GM21723 (cell line): ENCODE results near the gene EDNRA.

Experiments used
- ATAC-seq: cut with Tn5 transposase; IDR thresholded peaks from one replicate; pipeline ENCODE4 v1.9.1; 2021; ENCODE audit warnings: mild to moderate bottlenecking, moderate library complexity; ENCODE audit not compliant: unreplicated experiment

Gene EDNRA

DNA sequence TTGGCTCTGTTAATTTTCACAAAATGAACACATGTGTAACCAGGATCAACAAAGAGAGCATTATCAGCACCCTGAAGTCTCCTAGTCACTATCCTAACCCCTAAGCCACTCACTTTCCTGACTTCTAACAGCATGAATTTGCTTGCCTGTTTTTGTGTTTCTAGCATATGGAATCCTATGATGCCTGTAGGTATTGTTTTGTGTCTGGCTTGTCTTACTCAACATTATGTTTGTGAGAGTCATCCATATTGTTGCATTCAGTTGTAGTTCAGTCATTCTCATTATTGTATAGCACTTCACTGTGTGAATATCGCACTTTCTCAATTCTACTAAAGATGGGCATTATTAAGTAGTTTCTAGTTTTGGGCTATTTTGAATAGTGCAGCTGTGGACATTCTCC lies 15.6 kb downstream of the EDNRA start:
- ATAC-seq: no peak

DNA sequence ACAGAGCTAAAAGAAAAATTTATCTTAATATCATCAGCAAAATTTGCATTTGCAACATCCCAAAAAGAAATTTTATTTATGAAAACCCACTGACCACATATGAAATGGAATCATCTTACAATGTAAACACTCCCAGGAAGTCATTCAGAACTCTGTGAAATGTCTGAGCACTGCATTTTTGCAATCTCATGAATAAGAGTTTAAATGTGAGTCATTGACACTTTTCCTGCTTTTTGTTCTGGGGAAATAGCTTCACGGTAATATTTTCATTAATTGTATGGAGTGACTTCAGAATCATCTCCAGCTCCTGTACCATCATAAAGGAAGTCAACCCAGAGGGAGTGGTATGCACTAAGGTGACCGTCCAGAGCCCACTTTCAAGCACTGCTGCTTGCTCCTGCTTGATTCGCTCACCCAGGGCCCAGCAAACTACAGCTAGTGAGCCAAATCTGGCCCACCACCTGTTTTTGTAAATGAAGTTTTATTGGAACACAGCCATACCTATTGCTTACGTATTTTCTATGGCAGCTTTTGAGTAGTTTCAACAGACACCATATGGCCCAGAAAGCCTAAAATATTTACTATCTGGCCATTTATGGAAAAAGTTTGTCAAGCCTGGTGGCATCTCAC lies 17.2 kb downstream of the EDNRA start:
- no peak for ATAC-seq

DNA sequence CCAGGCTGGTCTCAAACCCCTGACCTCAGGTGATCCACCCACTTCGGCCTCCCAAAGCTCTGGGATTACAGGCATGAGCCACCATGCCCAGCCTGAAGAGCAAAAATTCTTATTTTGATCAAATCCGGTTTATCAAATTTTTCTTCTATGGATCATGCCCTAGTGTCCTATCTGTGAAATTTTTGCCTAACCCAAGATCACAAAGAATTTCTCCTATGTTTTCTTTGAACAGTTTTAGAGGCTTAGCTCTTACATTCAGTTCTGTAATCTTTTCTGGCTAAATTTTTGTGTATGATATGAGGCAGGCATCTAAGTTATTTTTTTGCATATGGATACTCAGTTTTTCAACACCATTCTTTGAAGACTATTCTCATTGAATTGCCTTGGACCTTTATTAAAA lies 27.4 kb downstream of the EDNRA start:
- ATAC-seq: no peak

DNA sequence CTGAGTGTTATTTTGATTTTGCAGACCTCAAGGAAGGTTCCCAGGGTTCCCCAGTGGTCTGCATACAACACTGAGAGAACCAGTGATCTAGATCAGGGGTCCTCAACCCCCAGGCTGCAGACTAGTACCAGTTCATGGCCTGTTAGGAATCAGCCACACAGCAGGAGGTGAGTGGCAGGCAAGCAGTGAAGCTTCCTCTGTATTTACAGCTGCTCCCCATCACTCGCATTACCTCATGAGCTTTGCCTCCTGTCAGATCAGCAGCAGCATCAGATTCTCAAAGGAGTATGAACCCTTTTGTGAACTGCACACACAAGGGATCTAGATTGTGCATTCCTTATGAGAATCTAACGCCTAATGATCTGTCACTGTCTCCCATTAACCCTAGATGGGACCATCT lies 28.5 kb downstream of the EDNRA start:
- ATAC-seq: no peak

DNA sequence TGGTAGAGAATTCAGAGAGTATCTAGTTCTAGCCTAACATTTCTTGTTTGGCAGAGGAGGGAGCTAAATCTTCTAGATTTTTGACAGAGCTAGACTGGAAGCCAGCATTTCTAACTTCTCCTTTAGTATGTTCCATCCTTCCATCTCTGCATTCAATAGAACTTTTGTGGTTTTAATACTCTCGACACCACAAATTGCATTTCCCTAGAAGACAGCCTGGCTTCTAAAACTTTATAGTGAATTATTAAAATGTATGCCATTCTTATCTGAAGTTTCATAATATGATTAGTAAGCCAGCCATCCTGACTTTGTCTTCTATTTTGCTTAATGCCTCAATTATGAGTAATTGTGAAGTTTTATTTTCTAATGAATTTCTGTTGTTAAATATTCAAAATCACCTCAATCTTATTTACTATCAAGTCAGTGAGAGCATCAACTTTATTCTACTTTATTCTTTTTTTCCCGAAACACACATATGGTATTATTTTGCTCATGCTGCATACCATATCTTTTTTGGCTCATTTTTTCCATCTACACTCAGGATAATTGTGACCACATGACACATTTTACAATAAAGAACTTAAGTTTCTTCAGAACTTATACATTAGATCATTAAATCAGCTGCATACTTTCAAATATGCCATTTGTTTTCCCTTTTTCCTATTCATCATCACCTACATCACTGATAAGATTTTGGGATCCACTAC lies 30.2 kb downstream of the EDNRA start:
- ATAC-seq: no peak

DNA sequence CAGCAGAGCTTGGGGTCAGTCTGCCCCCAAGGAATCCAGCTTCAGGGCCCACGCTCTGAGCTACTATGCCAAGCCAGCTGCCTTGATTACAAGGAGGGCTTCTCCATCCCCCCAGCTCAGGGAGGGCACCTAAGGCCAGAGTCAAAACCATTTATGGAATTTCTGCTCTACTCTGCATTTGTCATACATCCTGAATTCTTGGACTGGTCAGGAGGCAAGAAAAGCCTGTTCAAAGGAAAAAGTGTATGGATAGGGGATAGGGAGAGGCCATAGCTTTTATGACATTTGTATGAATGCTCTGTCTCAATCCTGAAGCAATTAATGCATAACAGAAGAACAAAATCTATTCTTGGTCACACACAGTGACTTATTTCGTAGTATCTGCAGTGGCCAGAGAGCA lies 32.2 kb downstream of the EDNRA start:
- ATAC-seq: no peak

DNA sequence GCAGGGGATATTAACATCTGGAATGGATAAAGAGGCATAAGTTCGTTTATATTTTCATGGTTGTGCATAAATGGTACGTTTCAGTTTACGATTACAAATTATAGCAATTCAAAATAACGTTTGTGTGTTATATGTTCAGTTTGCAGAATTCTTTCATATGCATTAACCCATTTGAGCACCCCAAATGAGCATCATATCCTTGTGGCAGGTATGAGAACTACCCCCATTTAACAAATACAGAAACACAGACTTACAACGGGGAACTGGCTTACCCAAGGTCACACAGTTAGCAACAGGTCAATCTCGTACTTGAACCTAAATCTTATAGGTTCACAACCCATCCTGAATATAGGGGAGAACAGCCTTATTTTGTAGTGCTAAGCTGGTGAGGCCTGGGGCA lies 33.1 kb downstream of the EDNRA start:
- ATAC-seq: no peak

DNA sequence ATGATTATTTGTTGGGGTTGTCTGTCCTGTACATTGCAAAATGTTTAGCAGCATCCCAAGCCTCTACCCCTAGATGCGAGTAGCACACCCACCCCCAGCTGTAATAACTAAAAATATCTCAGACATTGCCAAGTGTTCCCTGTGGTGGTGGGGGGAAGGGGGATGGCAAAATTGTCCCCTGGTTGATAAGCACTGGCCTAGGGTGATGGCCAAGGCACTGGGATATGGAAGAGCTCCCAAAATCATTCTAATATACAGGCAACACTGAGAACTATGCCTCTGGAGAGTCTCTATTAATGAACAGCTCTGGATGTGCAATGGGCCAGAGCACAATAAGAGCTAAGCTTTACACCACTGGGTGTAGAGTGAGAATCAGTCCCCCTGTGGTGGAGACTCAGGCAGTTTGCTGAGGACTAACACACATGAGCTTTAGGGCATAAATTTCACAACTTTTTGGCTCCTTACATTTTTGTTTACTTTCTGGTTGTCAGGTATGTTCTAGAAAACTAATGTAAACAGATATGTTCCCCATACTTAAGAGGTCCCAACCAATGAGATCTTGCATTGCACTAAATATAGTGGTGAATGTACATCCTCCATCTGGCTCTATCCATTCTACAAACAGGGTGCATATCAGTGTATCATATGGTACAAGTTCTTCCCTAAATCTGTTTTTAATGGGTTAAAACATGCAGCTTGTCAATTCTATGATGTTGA lies 34.5 kb downstream of the EDNRA start:
- ATAC-seq: no peak

DNA sequence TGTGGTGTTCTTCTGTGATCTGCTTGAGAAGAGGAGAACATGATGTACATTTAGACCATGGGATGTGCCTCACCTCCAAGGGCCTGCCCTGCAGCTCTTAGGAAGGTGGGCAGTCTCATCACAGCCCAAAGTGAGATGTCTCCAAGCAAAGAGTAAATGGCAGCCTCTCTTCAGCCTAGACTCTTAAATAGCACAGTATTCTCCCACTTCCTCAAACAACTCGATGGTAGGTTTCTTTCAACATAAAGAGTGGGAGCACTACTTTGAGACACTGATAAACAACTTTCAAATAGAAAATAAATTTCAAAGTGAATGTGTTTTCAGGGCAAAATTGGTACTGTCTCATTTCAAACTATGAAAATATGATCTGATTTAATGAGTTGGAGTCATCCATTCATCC lies 35.2 kb downstream of the EDNRA start:
- no peak for ATAC-seq

DNA sequence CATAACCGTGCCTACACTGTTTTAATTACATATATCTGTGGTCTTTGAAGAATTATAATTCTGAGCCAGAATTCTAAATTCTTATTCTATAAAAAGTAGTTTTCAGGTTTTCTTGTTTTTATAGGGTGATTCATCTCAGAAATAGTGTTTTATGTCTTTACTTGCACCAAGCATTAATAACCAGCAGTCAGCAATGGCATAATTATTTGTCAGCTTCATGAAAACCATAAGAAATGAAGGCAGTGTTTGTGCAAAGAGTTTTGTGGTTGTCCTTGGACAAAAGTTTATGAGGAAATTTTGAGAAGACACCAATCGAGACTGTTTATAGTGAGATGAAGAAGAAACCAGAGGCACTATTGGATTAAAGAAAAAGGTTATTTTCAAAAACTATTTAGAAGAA lies 37.2 kb downstream of the EDNRA start:
- ATAC-seq: no peak

DNA sequence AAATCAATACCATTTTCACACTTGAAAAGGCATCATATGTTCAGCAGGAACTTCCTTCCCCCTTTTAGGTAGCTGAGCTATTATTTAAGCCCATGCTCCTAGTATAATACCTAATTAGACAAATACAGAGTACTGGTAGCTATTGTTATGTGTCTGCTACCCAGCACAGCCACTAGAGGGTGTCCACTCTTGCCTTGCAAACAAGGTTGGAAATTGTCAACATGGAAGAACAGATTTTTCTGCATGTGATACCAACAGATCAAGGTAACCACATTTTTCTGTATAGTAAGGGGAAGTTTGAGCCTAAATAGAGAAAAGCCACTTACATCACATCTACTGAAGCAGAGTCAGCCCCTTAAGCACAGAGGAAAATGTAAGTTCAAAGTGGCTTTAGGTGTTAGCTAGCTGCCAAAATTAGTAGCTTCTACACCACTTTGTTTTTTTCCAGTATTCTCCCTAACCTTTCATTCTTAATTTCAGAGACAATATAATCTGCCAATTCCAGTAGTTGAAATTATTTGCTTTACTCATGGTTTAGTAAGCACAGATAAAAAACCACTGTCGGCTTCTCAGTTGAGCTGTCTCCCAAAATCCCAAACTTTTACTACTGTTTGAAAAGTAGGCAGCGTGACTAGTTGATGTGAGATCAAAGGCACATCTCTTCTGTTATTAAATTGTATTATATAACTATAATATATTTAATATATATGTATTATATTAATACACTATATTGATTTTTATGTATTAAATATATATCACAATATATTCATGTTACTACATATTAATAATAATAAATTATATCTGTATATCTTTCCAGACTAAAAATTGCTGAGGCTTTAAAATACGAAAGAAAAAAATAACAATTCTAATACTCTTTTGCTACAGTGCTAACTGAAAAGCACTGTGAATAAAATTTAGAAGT lies 38.2 kb downstream of the EDNRA start:
- ATAC-seq: peak; percentile 89

DNA sequence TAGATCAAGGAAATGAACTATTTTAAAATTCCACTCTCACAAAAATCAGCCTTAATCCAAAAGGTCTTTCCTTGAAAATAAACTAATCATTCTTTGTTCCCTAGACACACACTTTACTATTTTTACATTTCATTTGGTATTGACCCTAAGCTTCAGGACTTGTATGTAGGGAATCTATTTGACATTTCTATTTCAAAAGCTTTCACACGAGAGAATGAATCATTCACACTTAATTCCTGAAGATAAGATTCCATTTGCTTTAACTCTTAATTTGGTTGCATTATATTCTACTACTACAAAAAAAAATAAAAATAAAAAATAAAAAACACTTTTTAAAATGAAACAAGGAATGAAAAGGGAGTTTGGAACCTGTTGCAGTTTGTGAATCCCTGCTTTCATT lies 43.7 kb downstream of the EDNRA start:
- no peak for ATAC-seq

DNA sequence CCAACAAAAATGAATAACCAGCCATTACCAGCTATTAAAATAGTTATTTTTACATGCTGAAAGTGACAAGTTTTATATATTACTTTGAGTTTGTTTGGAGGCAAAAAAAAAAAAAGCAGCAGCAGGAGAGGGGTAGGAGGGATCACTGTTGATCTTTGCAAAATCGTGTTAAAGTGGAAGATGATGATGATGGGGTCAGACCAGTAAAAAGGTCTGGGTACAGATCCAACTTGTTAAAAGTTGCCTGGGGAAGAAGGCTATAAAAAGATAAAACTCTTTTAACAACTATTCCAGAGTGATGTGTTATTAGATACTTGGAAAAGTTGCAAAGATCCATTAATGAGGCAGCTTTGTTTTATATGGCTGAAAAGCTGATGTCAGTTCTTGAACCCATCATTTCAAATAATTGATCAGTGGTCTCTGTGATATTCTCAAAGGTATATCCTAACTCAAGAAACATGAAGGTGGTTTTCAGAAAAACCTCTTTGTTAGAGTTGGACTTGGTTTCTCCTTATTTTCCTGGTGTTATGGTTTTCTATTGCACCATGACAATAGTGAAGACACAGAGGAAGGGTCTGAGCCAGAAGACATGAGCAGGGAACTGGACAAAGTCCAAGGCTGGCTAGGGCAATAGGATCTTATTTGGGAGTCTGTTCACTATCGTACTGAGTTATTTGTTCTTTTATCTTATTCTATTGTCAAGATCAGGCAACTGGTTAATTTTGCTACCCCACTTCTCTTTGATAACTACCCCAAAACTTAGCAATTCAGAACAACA lies 44.8 kb downstream of the EDNRA start:
- ATAC-seq: no peak

DNA sequence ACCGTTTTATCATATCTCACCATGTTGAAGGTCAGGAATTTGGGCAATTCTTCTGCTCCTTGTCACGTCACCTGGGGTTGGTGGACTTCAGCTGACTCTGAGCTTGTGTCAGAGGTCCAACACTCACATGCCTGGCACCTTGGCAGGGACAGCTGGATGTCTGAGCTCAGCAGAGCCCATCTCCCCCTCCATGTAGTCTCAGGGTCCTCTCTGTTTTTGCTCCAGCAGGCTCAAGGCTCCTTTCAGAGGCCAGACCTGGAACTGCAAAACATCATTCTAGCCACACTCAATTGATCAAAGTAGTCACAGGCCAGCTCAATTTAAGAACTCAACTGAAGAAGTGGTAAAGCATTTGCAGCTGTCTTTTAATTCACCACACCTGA lies 45.4 kb downstream of the EDNRA start:
- no peak for ATAC-seq

DNA sequence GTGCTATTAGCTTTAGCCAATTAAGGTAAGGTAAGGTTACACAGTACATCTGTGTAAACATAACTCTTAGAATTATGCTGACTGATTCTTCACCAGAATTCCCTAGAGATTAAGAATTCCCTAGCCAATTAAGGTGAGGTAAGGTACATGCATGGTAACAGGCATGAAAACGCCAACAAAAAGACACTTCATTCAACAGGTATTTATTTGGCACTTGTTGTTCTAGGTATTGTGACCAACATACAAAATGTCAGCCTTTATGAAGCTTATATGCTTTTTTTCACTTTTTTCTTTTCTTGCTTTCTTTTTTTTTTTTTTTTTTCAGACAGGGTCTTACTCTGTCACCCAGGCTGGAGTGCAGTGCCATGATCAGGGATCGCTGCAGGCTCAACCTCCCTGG lies 47.2 kb downstream of the EDNRA start:
- no peak for ATAC-seq

DNA sequence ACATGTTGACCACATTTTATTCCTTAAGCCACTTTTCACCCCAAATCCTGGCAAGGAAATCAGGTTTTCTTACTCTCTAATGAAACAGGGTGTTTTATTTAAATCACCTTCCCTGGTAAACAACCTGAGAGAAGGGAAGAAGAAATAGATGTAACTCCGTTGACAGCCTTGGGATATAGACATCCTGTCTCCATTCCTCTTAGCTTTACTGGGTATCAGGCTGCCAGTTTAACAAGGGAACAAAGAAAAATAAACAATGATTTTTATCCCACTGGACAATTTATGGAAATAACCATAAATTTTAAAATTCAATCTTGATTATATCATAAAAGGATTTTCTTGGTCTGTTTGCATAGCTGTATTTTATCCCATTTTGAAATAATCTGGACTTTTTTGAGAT lies 49.2 kb downstream of the EDNRA start:
- no peak for ATAC-seq

DNA sequence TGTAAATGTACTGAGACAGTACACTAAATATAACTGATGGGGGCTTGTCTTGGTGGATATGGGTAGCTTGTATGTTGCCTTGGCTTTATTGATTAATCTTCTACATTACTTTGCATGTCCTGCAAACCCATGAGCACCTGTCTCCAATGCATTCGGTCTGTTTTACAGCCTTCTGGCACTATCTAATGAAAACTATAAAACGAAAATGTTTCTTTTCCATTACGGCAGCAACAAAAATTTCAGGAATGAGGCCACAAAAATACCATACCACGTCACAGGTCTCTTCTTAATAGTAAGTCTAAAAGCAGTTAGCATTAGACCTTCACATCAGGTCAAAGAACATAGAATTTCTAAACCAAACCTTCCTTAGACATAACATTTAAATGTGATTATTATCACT lies 49.8 kb downstream of the EDNRA start:
- ATAC-seq: no peak

DNA sequence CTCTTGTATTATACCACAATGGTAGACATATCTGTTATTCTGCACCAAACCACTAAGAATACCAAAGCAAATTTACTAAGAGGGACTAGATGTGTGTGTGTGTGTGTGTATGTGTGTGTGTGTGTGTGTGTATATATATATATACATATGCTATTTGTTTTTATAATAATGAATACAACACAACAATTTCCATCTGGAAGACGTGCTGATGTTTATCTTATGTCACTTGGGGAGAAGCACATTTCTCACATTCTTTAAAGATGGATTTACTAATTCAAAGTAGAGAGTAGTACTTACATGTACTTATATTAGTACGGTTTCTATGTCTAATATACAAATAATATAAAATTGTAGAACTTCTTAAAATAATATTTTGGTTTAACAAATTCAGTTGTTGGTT lies 52.0 kb downstream of the EDNRA start:
- no peak for ATAC-seq

DNA sequence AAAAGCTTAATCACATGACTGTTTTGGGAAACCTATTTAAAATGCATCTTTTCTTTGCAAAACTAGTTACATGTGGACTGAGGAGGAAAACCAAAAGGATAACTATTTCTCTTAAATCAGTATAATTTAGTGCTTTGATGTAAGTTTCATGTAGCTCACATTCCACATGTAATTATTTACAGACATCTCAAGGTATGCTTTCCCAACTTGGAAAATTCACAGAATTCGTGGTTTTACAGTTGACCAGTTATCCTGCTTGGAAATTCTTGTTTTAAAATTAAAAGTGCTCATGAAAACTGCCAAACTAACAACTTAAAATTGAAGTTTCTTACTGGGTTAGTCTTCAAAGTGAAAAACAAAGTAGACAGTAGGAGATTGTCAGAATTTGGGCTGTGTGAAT lies 52.4 kb downstream of the EDNRA start:
- no peak for ATAC-seq

DNA sequence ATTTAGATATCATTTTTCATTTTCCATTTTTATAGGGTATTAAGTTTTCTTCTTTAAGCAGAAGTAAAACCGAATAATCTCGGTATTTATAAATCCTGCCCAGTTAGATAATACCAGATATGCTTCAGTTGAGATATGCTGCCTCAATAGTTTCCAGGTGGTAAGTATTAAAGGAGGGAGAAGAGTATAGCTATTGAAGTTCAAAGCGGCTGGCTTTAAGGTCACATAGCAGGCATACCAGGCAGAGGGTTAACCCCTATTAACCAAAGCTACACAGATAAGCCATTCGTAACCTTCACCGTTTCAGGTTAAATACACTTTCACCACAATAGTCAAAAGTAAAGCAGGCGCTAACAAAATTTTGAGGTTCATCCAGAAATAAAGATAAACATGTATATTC lies 54.2 kb downstream of the EDNRA start:
- no peak for ATAC-seq

DNA sequence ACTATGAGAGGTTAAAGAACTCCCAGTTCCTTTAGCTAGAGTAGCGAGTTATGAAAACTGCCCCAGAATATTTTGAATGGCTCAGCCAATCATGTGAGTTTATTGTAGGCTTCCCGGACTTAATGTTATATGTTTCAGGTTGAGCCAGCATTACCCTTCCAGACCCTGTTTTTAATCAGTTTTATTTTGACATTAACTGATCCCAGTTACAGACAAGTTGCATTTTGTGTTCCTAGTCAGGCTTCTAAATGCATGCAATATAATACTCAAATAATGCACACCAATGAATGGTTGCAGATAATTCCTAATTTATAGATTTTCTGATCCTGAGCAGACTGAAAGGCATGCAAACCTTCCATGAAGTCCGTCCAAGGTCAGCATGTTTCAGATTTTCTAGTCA lies 57.8 kb downstream of the EDNRA start:
- ATAC-seq: no peak
